ENCODE results near the gene ZNF670.

- peak; percentile 85 for TF ChIP-seq POLR2AphosphoS5 (IDR thresholded peaks at IDR 0.05; ENCODE audit: low read depth, low read length)
- TF ChIP-seq FOXP2 (optimal IDR thresholded peaks at IDR 0.05; ENCODE audit: borderline replicate concordance, extremely low read depth, extremely low read length, insufficient read depth) = no peak
- peak; percentile 60; the same call in 1 of the 2 replicates for TF ChIP-seq SIN3A (IDR thresholded peaks at IDR 0.05; ENCODE audit: borderline replicate concordance, insufficient read depth, low read length)
- TF ChIP-seq REST (IDR thresholded peaks at IDR 0.05; ENCODE audit: insufficient read depth in 1 of 2, low read depth in 2 of 2, low read length in 2 of 2) = no peak
Observed at GRCh38 chr1:247078258-247079140, at the start of gene ZNF670.
